ENCODE measurements around the gene LDB3.
A peak's percentile ranks its signal among the peaks of the same experiment; 100 is the strongest.

LDB3 gene

GRCh38 chr10:86665218-86665607 is 3.1 kb upstream of the LDB3 start:
- Histone ChIP-seq H3K79me2 (ENCODE audit: control insufficient read depth, insufficient read depth, low read length) (no peaks in the 10 kb centered on the region), H2AK5ac (ENCODE audit: low read length) (no peak overlapping the region), H3K27me3 (ENCODE audit: insufficient read depth, low read length, poor library complexity) (no peaks in the 10 kb centered on the region), H3K4ac (ENCODE audit: low read depth, low read length) (no peak overlapping the region), H3K56ac (ENCODE audit: low read length) (peak overlapping the region; percentile 74), H2BK120ac (ENCODE audit: low read depth, low read length) (no peak overlapping the region), H3K4me2 (ENCODE audit: low read length) (no peak overlapping the region), H2BK15ac (replicated peaks; ENCODE audit: low read depth) (no peak overlapping the region), H3K9ac (ENCODE audit: low read length) (no peak overlapping the region), H3K27ac (ENCODE audit: low read depth, low read length) (no peak overlapping the region), H3K4me1 (ENCODE audit: control insufficient read depth, low read depth, low read length) (peaks cover 6% of the 10 kb centered on the region), H4K5ac (ENCODE audit: low read length) (no peak overlapping the region), H3K18ac (ENCODE audit: low read length) (no peak overlapping the region), H3K36me3 (ENCODE audit: control insufficient read depth, insufficient read depth, low read length) (no peaks in the 10 kb centered on the region), H3K4me3 (ENCODE audit: low read length) (no peak overlapping the region), H3K23ac (ENCODE audit: low read length) (no peak overlapping the region), H4K8ac (ENCODE audit: low read depth, low read length) (no peak overlapping the region), H2BK5ac (ENCODE audit: low read length) (no peak overlapping the region), H3K79me1 (ENCODE audit: low read length) (no peaks in the 10 kb centered on the region)
- DNase-seq: peak; percentile 77
- no CpG with 5 or more reads among the region's 7 CpGs for WGBS (ENCODE audit: extremely low coverage, insufficient coverage, low lambda C conversion rate)

DNA sequence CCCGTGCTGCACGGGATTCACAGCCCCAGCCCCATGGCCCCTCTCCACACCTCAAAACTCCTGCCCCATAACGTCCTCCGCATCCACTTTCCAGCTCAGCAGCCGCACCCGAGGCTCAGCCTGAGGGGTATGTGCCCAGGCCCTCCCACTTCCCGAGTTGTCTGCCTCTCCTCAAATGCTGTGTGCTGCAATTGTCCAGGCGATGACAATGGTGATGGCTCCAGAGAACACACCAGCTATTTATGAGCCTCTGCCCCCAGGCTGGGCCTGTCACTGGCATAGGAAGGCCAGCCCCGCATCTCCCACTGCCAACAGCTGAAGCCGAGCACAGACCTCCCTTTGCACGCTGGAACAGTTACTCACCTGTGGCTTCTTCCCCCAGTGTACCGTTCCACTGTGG is 2.4 kb upstream of the LDB3 start:
- Histone ChIP-seq H3K9ac (ENCODE audit: low read length) (no peak overlapping the region), H3K18ac (ENCODE audit: low read length) (no peak overlapping the region), H2BK5ac (ENCODE audit: low read length) (no peak overlapping the region), H3K23ac (ENCODE audit: low read length) (no peak overlapping the region), H3K36me3 (ENCODE audit: control insufficient read depth, insufficient read depth, low read length) (no peaks in the 10 kb centered on the region), H3K79me1 (ENCODE audit: low read length) (no peaks in the 10 kb centered on the region), H3K56ac (ENCODE audit: low read length) (no peak overlapping the region), H3K79me2 (ENCODE audit: control insufficient read depth, insufficient read depth, low read length) (no peaks in the 10 kb centered on the region), H2AK5ac (ENCODE audit: low read length) (no peak overlapping the region), H3K4ac (ENCODE audit: low read depth, low read length) (no peak overlapping the region), H3K4me1 (ENCODE audit: control insufficient read depth, low read depth, low read length) (peaks cover 6% of the 10 kb centered on the region), H3K4me2 (ENCODE audit: low read length) (no peak overlapping the region), H2BK120ac (ENCODE audit: low read depth, low read length) (no peak overlapping the region), H3K4me3 (ENCODE audit: low read length) (no peak overlapping the region), H2BK15ac (replicated peaks; ENCODE audit: low read depth) (no peak overlapping the region), H4K5ac (ENCODE audit: low read length) (no peak overlapping the region), H3K27ac (ENCODE audit: low read depth, low read length) (no peak overlapping the region), H3K27me3 (ENCODE audit: insufficient read depth, low read length, poor library complexity) (no peaks in the 10 kb centered on the region), H4K8ac (ENCODE audit: low read depth, low read length) (no peak overlapping the region)
- no CpG with 5 or more reads among the region's 12 CpGs for WGBS (ENCODE audit: extremely low coverage, insufficient coverage, low lambda C conversion rate)
- DNase-seq: no peak

- no peak overlapping the region for H4K5ac ChIP-seq (ENCODE audit: low read length)
- H3K79me2 ChIP-seq (ENCODE audit: control insufficient read depth, insufficient read depth, low read length): no peaks in the 10 kb centered on the region
- no peak overlapping the region for H3K4me2 ChIP-seq (ENCODE audit: low read length)
- no peak overlapping the region for H2BK120ac ChIP-seq (ENCODE audit: low read depth, low read length)
- no peaks in the 10 kb centered on the region for H3K36me3 ChIP-seq (ENCODE audit: control insufficient read depth, insufficient read depth, low read length)
- no peak overlapping the region for H3K4me3 ChIP-seq (ENCODE audit: low read length)
- no peak overlapping the region for H3K27ac ChIP-seq (ENCODE audit: low read depth, low read length)
- no peak for DNase-seq
- no peak overlapping the region for H3K18ac ChIP-seq (ENCODE audit: low read length)
- H2AK5ac ChIP-seq (ENCODE audit: low read length): no peak overlapping the region
- no peak overlapping the region for H2BK5ac ChIP-seq (ENCODE audit: low read length)
- no peak overlapping the region for H3K56ac ChIP-seq (ENCODE audit: low read length)
- WGBS (ENCODE audit: extremely low coverage, insufficient coverage, low lambda C conversion rate): no CpG with 5 or more reads among the region's 7 CpGs
- H3K23ac ChIP-seq (ENCODE audit: low read length): no peak overlapping the region
- no peaks in the 10 kb centered on the region for H3K79me1 ChIP-seq (ENCODE audit: low read length)
- H3K9ac ChIP-seq (ENCODE audit: low read length): no peak overlapping the region
- H3K4ac ChIP-seq (ENCODE audit: low read depth, low read length): no peak overlapping the region
- H4K8ac ChIP-seq (ENCODE audit: low read depth, low read length): no peak overlapping the region
- H3K27me3 ChIP-seq (ENCODE audit: insufficient read depth, low read length, poor library complexity): no peaks in the 10 kb centered on the region
- H2BK15ac ChIP-seq (replicated peaks; ENCODE audit: low read depth): no peak overlapping the region
- peaks cover 6% of the 10 kb centered on the region for H3K4me1 ChIP-seq (ENCODE audit: control insufficient read depth, low read depth, low read length)
Measured at GRCh38 chr10:86666538-86666937, 1.8 kb upstream of the LDB3 start.

GRCh38 chr10:86667421-86668181 is 710 bp upstream of the LDB3 start:
- WGBS (ENCODE audit: extremely low coverage, insufficient coverage, low lambda C conversion rate): no CpG with 5 or more reads among the region's 10 CpGs
- H3K27ac ChIP-seq (ENCODE audit: low read depth, low read length): no peak overlapping the region

DNA sequence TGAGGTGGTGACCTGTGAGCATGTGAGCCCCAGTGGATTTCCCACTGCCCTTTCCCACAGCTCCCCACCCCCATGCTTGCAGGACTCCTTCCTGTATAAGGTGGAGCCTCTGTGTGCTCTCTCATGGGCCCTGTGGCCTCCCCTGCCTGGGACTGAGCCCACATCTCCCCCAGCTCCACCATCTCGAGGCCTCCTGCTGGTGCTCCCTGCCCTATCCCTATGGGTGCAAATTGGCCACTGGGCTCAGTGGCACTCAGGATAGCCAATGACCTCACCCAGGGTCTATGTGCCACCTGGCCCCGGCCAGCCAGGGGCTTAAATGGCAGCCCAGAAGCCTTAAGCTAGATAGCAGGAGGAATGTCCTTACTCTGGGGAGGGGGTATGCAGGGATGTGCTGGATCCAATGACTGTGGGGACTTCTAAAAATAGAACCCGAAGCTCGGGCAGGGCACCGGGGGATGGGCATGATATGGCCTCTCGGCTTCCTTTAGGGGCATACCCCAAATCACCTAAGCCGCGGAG is 2.0 kb downstream of the LDB3 start:
- H3K4me3 ChIP-seq (ENCODE audit: low read length): no peak overlapping the region
- no peaks in the 10 kb centered on the region for H3K36me3 ChIP-seq (ENCODE audit: control insufficient read depth, insufficient read depth, low read length)
- H4K5ac ChIP-seq (ENCODE audit: low read length): no peak overlapping the region
- WGBS (ENCODE audit: extremely low coverage, insufficient coverage, low lambda C conversion rate): no CpG with 5 or more reads among the region's 8 CpGs
- peaks cover 5% of the 10 kb centered on the region for H3K4me1 ChIP-seq (ENCODE audit: control insufficient read depth, low read depth, low read length)
- no peak overlapping the region for H4K8ac ChIP-seq (ENCODE audit: low read depth, low read length)
- no peak overlapping the region for H3K23ac ChIP-seq (ENCODE audit: low read length)
- H3K4ac ChIP-seq (ENCODE audit: low read depth, low read length): no peak overlapping the region
- H3K56ac ChIP-seq (ENCODE audit: low read length): peak overlapping the region; percentile 30
- H3K9ac ChIP-seq (ENCODE audit: low read length): no peak overlapping the region
- H3K4me2 ChIP-seq (ENCODE audit: low read length): no peak overlapping the region
- no peak overlapping the region for H2BK15ac ChIP-seq (replicated peaks; ENCODE audit: low read depth)
- H2BK5ac ChIP-seq (ENCODE audit: low read length): no peak overlapping the region
- DNase-seq: peak; percentile 37
- H3K79me1 ChIP-seq (ENCODE audit: low read length): no peaks in the 10 kb centered on the region
- H3K27me3 ChIP-seq (ENCODE audit: insufficient read depth, low read length, poor library complexity): no peaks in the 10 kb centered on the region
- no peak overlapping the region for H2AK5ac ChIP-seq (ENCODE audit: low read length)
- no peak overlapping the region for H2BK120ac ChIP-seq (ENCODE audit: low read depth, low read length)
- no peak overlapping the region for H3K27ac ChIP-seq (ENCODE audit: low read depth, low read length)
- no peak overlapping the region for H3K18ac ChIP-seq (ENCODE audit: low read length)
- no peaks in the 10 kb centered on the region for H3K79me2 ChIP-seq (ENCODE audit: control insufficient read depth, insufficient read depth, low read length)

More at GRCh38 chr10:86667421-86668181, 710 bp upstream of the LDB3 start:
- no peak overlapping the region for H2BK15ac ChIP-seq (replicated peaks; ENCODE audit: low read depth)
- H3K4ac ChIP-seq (ENCODE audit: low read depth, low read length): no peak overlapping the region
- H3K18ac ChIP-seq (ENCODE audit: low read length): no peak overlapping the region
- H3K4me2 ChIP-seq (ENCODE audit: low read length): no peak overlapping the region
- no peaks in the 10 kb centered on the region for H3K79me2 ChIP-seq (ENCODE audit: control insufficient read depth, insufficient read depth, low read length)
- H3K23ac ChIP-seq (ENCODE audit: low read length): no peak overlapping the region
- no peak overlapping the region for H4K5ac ChIP-seq (ENCODE audit: low read length)
- no peak overlapping the region for H3K56ac ChIP-seq (ENCODE audit: low read length)
- no peak overlapping the region for H4K8ac ChIP-seq (ENCODE audit: low read depth, low read length)
- H2BK120ac ChIP-seq (ENCODE audit: low read depth, low read length): no peak overlapping the region
- H3K4me3 ChIP-seq (ENCODE audit: low read length): no peak overlapping the region
- no peaks in the 10 kb centered on the region for H3K36me3 ChIP-seq (ENCODE audit: control insufficient read depth, insufficient read depth, low read length)
- H3K79me1 ChIP-seq (ENCODE audit: low read length): no peaks in the 10 kb centered on the region
- no peak overlapping the region for H2BK5ac ChIP-seq (ENCODE audit: low read length)
- no peak overlapping the region for H3K9ac ChIP-seq (ENCODE audit: low read length)
- H3K27me3 ChIP-seq (ENCODE audit: insufficient read depth, low read length, poor library complexity): no peaks in the 10 kb centered on the region
- peaks cover 6% of the 10 kb centered on the region for H3K4me1 ChIP-seq (ENCODE audit: control insufficient read depth, low read depth, low read length)
- no peak overlapping the region for H2AK5ac ChIP-seq (ENCODE audit: low read length)
- DNase-seq: no peak

- Histone ChIP-seq H3K36me3 (ENCODE audit: control insufficient read depth, insufficient read depth, low read length) (no peaks in the 10 kb centered on the region), H4K8ac (ENCODE audit: low read depth, low read length) (no peak overlapping the region), H3K23ac (ENCODE audit: low read length) (no peak overlapping the region), H3K4me2 (ENCODE audit: low read length) (no peak overlapping the region), H2BK5ac (ENCODE audit: low read length) (no peak overlapping the region), H3K79me2 (ENCODE audit: control insufficient read depth, insufficient read depth, low read length) (no peaks in the 10 kb centered on the region), H3K18ac (ENCODE audit: low read length) (no peak overlapping the region), H3K4me1 (ENCODE audit: control insufficient read depth, low read depth, low read length) (peaks cover 4% of the 10 kb centered on the region), H2AK5ac (ENCODE audit: low read length) (no peak overlapping the region), H2BK120ac (ENCODE audit: low read depth, low read length) (no peak overlapping the region), H3K4me3 (ENCODE audit: low read length) (no peak overlapping the region), H2BK15ac (replicated peaks; ENCODE audit: low read depth) (no peak overlapping the region), H4K5ac (ENCODE audit: low read length) (no peak overlapping the region), H3K4ac (ENCODE audit: low read depth, low read length) (no peak overlapping the region), H3K27me3 (ENCODE audit: insufficient read depth, low read length, poor library complexity) (no peaks in the 10 kb centered on the region), H3K27ac (ENCODE audit: low read depth, low read length) (no peak overlapping the region), H3K9ac (ENCODE audit: low read length) (no peak overlapping the region), H3K56ac (ENCODE audit: low read length) (peak overlapping the region; percentile 42), H3K79me1 (ENCODE audit: low read length) (no peaks in the 10 kb centered on the region)
- no peak for DNase-seq
- WGBS (ENCODE audit: extremely low coverage, insufficient coverage, low lambda C conversion rate): no CpG with 5 or more reads among the region's 8 CpGs
Measured at GRCh38 chr10:86670876-86671275, 2.6 kb downstream of the LDB3 start.
